Neutrophil (primary cell): ENCODE measurements around the gene ANXA10.

Experiments
- H3K27ac ChIP-seq: fragments of 200-600 bp; sonication (generic); 2 replicates; pipeline ENCODE4 v1.5.1; 2016; ENCODE audit warnings: mild to moderate bottlenecking, moderate library complexity
- H3K27me3 ChIP-seq: fragments of 200-600 bp; sonication (generic); 2 replicates; pipeline ENCODE4 v1.6.0; 2016; ENCODE audit warnings: mild to moderate bottlenecking
- H3K36me3 ChIP-seq: fragments of 200-600 bp; sonication (generic); 2 replicates; pipeline ENCODE4 v1.5.1; 2017
- H3K4me1 ChIP-seq, 2 experiments: fragments of 200-600 bp in 1 of 2; sonication (generic) in 1 of 2; 1 replicate in 1 of 2; 2 replicates in 1 of 2; pipeline versions ENCODE4 v1.5.1 to v1.6.1; 2013 to 2016; ENCODE audit warnings: low read depth in 1 of 2, low read length in 1 of 2, mild to moderate bottlenecking in 1 of 2, moderate library complexity in 1 of 2; ENCODE audit not compliant: control insufficient read depth in 1 of 2, insufficient read depth in 1 of 2
- H3K4me3 ChIP-seq, 2 experiments: fragments of 200-600 bp in 1 of 2; sonication (generic) in 1 of 2; 1 replicate in 1 of 2; 2 replicates in 1 of 2; pipeline ENCODE4 v1.5.1; 2013 to 2016; ENCODE audit warnings: low read depth in 1 of 2, low read length in 1 of 2, mild to moderate bottlenecking in 1 of 2, moderate library complexity in 1 of 2
- H3K9me3 ChIP-seq: fragments of 200-600 bp; sonication (generic); 2 replicates; pipeline ENCODE4 v1.5.1; 2016
- CTCF ChIP-seq: fragments of 200-600 bp; sonication (generic); IDR thresholded peaks from 2 replicates; pipeline ENCODE4 v1.5.1; 2016; ENCODE audit warnings: antibody characterized with exemption

Gene ANXA10

GRCh38 chr4:168138143-168138542 is 45.8 kb downstream of the ANXA10 start:
- TF ChIP-seq CTCF, result no peak

GRCh38 chr4:168139336-168139735 is 47.0 kb downstream of the ANXA10 start:
- no peak overlapping the region for H3K27ac ChIP-seq

More at GRCh38 chr4:168138143-168138542, 45.8 kb downstream of the ANXA10 start:
- no peak overlapping the region for H3K4me3 ChIP-seq
- H3K27ac ChIP-seq, result no peak overlapping the region
- H3K4me1 ChIP-seq, result no peaks in the 10 kb centered on the region
- no peaks in the 10 kb centered on the region for H3K27me3 ChIP-seq
- H3K9me3 ChIP-seq, result no peaks in the 10 kb centered on the region
- H3K36me3 ChIP-seq, result no peaks in the 10 kb centered on the region

GRCh38 chr4:168141733-168142132 is 49.4 kb downstream of the ANXA10 start:
- Histone ChIP-seq H3K27me3 (no peaks in the 10 kb centered on the region), H3K27ac (no peak overlapping the region), H3K4me3 (no peak overlapping the region), H3K36me3 (no peaks in the 10 kb centered on the region), H3K4me1 (no peaks in the 10 kb centered on the region), H3K9me3 (no peaks in the 10 kb centered on the region)
- no peak for TF ChIP-seq CTCF

More at GRCh38 chr4:168139336-168139735, 47.0 kb downstream of the ANXA10 start:
- Histone ChIP-seq H3K27me3 (no peaks in the 10 kb centered on the region), H3K9me3 (no peaks in the 10 kb centered on the region), H3K4me3 (no peak overlapping the region), H3K4me1 (no peaks in the 10 kb centered on the region), H3K36me3 (no peaks in the 10 kb centered on the region)
- no peak for TF ChIP-seq CTCF

GRCh38 chr4:168143601-168144000 is 51.3 kb downstream of the ANXA10 start:
- Histone ChIP-seq H3K9me3 (no peaks in the 10 kb centered on the region), H3K27ac (no peak overlapping the region), H3K36me3 (no peaks in the 10 kb centered on the region), H3K27me3 (no peaks in the 10 kb centered on the region), H3K4me3 (no peak overlapping the region), H3K4me1 (no peaks in the 10 kb centered on the region)
- no peak for TF ChIP-seq CTCF

GRCh38 chr4:168150420-168151050 is 58.2 kb downstream of the ANXA10 start:
- TF ChIP-seq CTCF, result no peak
- no peaks in the 10 kb centered on the region for H3K4me1 ChIP-seq
- H3K4me3 ChIP-seq, result no peak overlapping the region
- H3K27me3 ChIP-seq, result no peaks in the 10 kb centered on the region
- no peak overlapping the region for H3K27ac ChIP-seq
- no peaks in the 10 kb centered on the region for H3K9me3 ChIP-seq
- H3K36me3 ChIP-seq, result no peaks in the 10 kb centered on the region

- H3K27ac ChIP-seq, result no peak overlapping the region
- no peaks in the 10 kb centered on the region for H3K9me3 ChIP-seq
- TF ChIP-seq CTCF, result no peak
Observed at GRCh38 chr4:168151327-168151726, 59.0 kb downstream of the ANXA10 start.

More at GRCh38 chr4:168151327-168151726, 59.0 kb downstream of the ANXA10 start:
- H3K36me3 ChIP-seq, result no peaks in the 10 kb centered on the region
- no peak overlapping the region for H3K4me3 ChIP-seq
- no peaks in the 10 kb centered on the region for H3K27me3 ChIP-seq
- no peaks in the 10 kb centered on the region for H3K4me1 ChIP-seq
